GM19467 (cell line): Measurements from ENCODE around the gene RASEF.

Source experiments
- ATAC-seq: cut with Tn5 transposase; IDR thresholded peaks from one replicate; pipeline ENCODE4 v1.9.1; 2021; ENCODE audit warnings: mild to moderate bottlenecking, moderate library complexity; ENCODE audit not compliant: unreplicated experiment

Gene RASEF

DNA sequence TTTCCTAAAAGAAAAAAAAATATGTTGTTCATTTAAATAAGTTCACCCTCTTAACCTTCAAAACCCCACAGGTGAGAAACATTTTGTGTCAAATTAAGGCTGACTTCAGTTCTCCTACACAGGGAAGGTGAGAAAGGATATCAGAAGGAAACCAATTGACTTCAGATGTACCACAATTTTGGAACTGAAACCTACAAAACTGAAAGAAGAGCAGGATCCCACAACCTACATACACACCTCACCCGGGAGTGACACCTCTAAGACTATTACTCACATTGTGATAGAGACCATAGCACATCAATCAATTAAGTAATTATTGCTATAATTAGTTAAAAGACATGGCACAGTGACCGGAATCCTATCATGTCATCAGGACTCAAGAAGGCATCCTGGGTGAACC lies 47.0 kb downstream of the RASEF start:
- no peak for ATAC-seq

DNA sequence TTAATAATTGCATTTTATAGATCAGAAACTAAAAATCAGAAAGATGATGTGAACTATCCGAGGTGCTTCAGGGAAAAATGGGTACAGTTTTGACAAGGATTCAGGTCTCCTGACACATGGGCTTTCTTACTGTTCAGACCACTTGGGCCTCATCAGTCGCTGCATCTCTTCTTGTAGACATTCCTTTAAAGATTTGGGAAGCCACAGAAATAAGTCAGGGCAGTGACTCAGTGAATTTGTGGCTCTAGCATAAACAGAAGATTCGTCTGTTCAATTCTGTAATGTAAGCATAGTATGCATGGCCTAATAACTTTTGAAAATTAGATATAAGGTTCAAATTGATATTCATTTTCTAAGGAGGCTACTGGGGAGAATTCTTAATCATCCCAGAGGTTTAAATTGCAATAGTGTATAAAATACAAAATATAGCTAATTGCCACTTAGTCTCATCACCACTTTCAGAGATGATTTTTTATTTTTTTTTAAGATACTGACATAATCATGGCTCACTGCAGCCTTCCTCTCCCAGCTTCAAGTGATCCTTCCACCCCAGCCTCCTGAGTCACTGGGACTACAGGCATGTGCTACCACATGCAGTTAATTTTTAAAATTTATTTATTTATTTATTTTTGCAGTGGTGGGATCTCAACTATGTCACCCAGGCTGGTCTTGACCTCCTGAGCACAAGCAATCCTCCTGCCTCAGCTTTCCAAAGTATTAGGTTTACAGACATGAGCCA lies 48.9 kb downstream of the RASEF start:
- ATAC-seq = no peak

DNA sequence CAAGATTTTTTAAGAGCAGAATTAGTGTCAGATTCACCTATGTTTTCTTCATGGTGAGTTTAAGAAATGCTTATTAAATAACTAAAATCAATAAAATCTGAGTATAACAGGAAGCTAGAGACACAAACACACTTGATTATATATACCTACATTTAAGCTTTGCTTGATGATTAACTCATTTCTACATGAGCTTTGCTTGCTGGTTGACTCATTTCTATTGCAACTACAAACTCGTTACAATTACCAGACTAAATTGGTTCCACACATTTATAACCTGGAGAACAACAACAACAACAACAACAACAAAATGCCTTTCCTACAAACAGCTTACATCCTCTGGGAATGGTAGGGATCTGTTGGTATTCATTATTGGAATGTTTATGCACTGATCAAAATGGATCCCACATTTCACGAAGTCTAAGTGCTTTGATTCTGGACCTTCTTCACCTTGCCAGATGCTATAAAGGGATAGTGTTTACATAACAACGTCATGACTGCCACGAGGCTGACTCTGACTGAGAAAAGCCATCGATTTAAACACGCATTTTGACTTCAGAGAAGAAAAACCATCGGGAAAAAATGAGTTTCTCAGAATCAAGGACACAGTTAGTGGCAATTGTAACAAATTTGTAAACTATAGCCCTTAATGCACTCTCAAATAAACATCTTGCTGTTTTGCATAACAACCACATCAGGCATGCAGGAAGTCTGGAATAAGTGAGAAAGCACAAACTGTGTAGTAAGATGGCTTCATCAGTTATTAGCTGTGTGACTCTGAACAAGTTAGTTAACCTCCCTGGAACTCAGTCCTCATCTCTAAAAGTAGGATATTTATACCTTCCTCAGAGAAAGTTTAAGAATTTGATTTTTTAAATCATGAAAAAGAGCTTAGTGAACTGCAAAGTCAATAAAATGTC lies 49.8 kb downstream of the RASEF start:
- ATAC-seq = no peak

DNA sequence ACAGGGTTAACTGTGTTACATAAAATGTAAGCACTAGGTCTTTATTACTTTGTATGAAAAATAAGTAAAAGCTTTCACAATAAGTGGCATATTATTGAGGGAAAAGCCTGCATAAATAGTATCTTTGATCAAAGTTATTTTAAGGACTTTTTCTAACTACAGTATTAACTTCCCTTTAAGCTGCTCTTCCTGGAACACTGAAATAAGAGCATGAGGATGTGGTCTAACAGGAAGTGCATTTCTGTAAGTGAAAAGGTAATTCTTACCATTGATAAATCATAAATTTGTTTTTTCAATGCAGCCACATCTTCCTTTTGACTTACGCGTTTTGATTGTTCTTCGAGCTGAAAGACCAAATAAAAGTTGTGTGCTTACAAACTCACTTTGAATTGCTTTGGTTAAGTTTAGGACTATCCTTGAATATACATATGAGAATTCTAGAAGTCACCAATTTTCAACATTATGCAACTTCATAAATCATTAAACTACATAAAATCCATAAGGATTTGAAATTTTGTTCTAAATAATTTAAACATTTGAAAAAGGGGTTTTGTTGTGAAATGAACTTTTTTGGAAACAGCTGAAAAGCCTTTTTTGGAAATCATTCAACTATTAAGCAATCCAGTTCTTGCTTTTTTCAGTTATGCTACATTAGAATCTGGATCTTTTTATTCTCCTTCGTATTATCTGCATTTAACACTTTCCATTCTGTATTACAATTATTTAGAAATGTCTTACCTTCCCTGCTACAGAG lies 50.6 kb downstream of the RASEF start:
- no peak for ATAC-seq

DNA sequence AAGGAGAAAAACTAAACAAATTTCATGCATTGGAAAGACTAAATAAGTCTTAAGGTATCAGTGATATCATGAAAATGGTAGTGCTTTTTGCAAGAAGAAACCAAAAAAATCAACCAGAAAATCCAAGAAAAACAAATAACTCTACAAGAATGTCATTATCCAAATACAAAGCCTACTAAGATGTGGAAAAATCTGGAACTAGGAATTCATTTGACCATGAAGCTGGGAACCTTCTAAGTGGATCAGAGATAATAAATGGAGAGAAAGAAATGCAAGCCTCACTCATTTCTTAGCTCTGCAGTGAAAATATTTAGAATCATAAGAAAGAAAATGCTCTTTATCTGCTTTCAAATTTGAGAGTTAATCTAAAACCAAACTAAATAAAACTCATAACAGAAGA lies 51.3 kb downstream of the RASEF start:
- ATAC-seq = no peak

DNA sequence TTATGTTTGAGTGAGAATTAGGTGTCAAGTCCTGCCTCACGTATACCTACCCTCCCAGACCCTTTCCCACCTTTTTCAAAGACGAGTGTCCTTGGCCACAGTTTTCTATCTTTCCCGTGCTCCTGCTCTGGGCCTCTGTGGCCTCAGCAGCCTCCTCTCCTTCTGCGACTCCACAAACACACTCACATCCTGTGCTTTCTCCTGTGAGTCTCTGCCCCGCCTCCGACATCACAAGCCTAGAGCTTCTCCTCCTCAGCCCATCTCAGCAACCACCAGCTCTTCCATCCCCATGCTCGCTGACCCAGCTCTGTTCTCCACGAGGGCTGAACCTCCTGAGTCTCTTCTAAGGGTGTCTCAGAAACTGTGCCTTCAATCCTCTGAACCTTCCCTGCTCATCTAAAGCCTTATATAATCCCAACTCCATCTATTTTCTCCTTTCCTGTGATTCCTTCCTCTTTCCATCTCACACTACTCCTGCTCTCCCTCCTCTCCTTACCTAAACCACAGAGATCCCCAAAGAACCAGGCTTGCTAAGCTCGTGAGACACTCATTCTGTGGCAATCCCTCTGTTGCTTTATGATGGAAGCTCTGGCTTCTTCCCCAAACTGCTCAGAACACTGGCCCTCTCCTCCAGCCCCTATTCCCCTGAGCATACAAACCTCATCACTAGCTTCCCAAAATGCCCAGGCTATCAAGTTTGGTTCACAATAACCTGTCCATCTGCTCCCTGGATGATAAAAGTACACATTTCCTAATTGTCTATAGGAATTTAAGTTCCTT lies 55.2 kb downstream of the RASEF start:
- no peak for ATAC-seq

DNA sequence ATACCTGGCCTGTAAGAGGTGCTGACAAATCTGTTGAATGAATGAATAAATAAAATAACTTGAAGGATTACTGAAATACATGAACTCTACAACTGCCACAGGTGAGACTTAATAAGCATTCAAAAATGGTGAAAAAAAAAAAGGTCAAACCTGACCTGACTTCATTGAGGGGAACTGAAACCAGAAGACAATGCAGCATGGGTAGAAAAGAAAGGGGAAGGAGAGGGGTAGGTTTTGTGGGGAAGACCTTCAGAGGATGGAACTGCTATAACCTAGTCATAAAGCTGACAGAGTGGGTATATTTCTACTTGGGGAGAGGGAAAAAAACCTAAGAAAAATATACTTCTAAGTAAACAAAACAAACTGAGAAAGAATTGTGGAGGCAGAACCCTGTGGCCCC lies 56.6 kb downstream of the RASEF start:
- no peak for ATAC-seq

DNA sequence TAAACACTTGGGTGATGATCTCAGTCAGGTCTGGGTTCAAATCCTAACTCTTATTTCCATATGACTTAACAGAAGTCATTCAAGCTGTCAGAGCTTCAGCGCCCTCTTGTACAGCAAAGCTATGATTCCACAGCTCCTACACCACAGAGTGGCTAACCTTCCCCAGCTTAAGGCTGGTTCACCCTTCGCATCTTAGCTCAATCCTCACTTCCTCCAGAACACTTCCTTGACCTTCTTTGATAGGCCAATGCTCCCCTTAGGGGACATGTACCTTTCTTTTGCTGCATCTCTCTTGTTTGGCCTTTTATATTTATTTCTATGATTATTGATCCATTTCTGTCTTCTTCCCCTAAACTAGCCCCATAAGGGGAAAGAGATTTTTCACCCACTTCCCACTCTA lies 57.0 kb downstream of the RASEF start:
- no peak for ATAC-seq

DNA sequence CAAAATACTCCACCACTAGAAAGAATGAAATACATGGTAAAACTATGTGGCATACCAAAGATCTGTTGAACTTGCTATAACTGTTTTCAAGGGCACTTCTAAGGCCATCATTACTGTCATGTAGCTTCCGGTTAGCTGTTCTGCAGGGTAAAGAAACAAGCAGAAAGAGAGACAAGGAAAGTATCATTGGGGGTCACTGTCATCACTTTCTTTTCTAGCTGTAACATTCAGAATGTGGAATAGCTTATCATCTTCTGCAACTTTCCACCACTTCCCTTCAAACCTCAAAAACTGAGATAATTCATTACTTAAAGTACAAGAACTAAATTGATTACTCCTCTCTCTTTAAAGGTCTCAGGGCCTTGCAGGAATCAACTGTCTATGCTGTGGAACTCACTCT lies 57.6 kb downstream of the RASEF start:
- no peak for ATAC-seq

DNA sequence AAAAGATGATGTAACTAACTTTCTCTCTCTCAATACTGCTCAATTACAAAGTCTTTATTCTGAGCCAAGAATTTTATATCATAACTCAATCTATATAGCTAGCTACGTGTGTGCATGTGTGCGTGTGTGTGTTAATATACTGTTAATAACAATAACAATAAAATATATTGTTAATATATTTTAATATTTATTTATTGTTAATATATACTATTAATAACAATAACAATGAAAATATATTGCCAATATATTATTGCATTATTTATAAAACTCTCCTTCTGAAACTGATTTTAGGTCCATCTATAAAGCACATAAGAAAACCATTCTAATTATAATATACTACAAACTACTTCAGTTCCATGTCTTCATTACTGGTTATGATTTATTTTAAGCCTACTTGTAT lies 60.6 kb downstream of the RASEF start:
- ATAC-seq = no peak

DNA sequence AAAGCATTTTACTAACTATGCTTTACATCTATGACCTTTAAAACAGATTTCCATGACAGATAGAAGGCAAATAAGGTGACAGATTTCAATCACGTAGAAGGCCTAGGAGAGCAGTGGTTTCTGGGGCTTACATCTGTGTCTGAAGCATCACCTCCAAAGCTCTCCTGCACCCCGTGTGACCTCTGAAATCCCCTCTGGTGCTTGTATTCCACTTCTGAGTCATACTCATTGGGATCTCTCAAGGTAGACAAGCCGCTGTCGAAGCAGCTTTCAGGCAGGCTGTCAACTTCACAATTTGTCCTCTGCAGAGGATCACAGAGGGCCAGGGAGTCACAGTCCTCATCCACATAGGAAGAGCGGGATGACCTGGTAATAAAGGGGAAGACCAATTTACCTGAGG lies 62.2 kb downstream of the RASEF start:
- no peak for ATAC-seq

DNA sequence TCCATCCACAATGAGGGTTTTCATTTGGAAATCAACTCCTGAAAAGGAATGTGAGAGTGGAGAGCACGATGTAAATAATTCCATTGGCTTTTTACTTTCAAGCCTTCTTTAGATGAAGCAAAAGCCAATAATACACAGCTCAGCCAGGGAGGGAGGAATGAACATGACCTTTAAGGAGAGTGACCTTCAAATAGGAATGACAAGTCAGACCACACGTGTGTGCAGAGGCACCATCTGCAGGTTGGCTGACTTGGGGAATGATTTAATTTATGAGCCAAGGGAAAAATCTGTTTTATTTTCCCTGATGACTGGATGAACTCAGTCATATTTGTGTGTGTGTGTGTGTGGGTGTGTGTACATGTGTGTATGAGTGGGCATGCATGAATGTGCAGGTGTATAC lies 64.5 kb downstream of the RASEF start:
- ATAC-seq = no peak

DNA sequence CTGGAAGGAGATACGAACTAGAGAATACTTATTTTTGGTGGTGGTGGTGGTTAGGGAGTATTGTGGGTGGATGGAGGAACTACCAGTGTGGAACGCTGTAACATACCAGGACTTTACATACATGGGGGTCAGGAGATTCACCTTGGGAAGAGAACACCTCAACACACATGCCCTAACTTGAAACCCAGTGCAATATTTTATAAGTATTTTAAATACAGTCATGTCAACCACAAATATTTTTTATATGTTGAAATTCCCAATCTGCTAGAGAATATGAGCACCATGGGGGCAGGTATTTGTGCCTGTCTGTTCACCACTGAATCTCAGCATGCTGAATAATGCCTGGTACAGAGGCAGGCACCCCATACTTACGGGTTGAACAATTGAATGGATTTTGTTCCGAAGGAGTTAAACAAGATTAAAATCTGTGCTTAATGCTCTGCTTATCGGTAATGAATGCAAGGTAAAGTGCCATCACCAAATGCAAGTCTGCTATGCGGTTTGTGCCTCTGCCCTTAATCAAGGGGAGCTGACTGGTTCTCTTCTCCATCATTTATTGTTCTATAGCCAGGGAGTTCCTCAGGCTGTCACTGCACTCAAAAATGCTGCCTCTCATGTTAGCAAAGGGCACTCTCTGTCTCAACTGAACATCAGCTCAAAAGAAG lies 65.3 kb downstream of the RASEF start:
- no peak for ATAC-seq

DNA sequence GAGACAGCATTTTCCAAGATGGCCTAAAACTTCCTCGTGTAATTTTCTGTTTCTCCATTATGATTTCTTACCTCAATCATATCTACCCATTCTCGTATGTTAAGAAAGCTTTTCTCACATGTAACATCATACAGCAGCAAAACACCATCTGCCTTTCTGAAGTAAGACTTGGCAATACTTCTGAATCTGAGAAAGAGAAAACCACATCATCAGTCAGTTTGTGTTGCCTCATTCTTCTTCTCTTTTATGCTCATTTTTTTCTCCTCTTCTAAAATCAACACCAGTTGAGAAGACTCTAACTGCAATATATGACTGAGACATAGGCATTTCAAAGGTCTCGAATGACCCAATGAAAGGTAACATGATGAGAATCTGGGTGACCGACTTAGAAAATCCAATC lies 66.0 kb downstream of the RASEF start:
- ATAC-seq = no peak

DNA sequence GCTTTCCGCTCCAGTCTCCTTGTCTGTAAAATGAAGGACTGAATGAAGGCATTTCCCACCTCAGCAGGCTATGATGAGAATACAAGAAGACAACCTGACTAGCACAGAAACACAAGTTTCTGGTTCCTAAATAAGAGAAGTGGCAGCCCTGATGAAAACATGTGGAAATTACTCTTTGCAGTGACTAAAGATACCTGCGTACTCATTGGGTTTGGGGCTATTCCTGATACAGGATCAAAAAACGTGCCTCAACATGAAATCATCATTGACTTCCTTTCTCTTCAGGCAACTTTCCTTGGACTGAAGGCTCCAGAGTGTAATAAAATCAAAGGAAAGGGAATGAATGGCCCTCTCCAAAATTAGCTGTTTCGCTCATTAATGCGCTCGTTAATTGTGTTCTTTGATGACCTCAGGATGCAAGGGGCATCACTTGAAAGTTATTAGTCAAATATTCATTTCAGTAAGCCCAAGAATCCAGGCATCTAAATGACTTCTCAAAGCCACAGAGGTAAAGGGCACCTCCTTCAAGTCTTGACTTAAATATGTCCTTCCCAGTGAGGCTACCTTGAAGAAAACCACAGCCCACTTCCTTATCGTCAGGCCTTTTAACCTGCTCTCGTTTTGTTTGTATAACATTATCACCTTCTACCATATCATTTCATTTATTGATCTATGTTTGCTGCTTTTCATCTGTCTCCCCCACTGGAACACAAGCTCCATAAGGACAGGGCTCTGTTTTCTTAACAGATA lies 68.9 kb downstream of the RASEF start:
- no peak for ATAC-seq

DNA sequence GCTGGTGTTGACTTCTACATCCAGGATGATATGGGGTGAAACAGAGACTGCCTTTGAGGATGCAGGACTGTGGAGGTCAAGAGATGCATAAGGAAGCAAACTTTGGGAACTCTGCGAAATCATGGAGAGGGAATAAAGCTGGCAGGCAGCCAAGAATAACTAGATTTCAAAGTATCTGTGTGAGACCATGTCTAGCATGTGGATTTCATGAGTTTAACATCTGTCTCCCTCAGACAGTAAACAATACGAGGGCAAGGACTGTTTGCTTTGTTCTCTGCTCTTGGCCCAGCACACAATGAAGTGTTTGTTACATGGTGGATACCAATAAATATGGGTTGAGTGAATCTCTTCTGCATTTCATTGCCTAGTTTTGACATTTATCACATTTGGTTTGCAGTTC lies 71.3 kb downstream of the RASEF start:
- no peak for ATAC-seq

DNA sequence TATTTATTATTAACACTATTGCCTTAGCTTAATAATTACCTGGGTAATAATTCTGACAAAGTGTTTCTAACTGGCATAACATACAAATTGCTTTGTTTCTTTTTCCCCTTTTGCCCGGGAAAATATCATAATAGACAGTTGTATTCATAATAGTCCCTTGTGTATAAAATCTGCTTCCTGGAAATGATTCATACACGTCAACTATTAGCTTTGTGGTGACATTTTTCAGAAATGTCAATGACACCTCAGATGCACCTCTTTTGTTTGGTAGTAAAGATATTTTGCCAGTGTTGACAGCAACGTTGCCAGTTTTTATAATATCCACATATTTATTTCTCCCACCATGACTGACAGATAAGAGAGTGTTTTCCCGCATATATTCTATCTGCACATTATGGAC lies 73.0 kb downstream of the RASEF start:
- no peak for ATAC-seq

DNA sequence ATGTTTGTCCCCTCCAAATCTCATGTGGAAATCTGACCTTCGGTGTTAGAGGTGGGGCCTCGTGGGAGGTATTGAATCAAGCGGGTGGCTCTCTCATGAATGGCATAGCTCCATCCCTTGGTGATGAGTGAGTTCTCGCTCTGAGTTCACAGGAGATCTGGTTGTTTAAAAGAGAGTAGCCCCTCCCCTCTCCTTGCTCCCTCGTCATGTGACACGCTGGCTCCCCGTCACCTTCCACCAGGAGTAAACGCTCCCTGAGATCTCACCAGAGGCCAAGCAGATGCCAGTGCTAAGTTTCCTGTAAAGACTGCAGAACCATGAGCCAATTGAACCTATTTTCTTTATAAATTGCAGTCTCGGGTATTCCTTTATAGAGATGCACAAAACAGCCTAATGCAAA lies 74.5 kb downstream of the RASEF start:
- ATAC-seq = no peak

DNA sequence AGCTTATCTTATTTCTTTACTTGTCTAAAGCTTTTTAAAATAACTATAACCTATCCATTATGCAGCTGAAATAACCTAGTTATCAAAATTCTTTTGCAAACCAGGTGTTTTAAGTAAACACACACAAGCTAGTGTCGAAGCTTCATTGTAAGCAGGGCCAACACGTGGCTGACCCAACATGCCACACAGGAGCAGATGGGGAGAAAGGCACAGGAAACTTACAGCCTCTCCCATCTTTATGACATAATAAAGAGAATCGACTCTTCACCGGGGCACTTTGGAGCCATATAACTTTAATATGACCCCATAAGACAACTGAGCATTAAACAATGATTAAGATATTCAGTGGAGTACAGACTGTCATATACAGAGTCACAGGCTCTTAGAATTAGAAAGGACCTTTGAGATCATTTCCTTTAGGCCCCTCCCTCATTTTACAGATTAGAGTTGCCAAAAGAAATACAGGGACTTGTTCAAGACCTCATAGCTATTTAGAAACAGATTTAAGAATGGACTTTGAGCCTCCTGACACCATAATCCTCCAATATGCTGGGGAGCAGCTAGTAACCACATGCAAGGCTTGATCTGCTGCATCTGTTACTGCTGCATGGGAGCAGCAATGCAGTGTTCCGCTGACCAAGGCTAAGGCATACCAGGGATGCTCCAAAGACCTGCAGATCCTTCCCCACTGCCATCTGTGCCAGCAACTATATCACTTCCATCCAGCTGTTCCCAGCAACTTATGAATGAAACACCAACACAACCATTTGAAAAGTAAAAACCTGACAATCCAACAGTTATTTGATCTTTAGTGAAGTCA lies 75.4 kb downstream of the RASEF start:
- no peak for ATAC-seq
